NCI-H1417 treated with DMSO at 0.1 percent for 48 hours (cell line): Measurements from ENCODE around the gene UGT3A2.
"Not testable (repeated sequence)": the region's sequence is repeated elsewhere in the genome, so short reads cannot be mapped to it uniquely, and the experiment has no call there.

ENCODE experiments used
- DNase-seq: peaks from one replicate; lab custom pipeline; 2025; lab: John Stamatoyannopoulos, UW

UGT3A2 gene

DNA sequence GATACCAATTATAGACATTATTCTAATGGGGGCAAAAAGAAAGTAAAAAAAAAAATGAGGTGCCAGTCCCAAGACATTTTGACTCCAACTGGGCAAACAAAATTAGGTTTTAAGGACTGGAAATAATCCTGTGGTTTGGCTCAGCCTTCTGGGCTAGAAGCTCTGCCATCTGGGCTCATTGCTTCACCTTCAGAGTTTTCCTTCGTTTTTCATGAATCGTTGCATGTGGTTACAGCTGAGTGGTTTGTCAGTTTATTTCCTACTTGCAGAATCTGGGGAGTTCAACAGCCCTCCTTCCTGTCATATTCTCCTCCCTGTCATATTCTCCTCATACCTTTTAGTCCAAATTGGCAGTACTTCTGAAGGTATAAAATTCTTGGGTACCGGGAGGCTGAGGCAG lies 12.0 kb downstream of the UGT3A2 start:
- DNase-seq: no peak

DNA sequence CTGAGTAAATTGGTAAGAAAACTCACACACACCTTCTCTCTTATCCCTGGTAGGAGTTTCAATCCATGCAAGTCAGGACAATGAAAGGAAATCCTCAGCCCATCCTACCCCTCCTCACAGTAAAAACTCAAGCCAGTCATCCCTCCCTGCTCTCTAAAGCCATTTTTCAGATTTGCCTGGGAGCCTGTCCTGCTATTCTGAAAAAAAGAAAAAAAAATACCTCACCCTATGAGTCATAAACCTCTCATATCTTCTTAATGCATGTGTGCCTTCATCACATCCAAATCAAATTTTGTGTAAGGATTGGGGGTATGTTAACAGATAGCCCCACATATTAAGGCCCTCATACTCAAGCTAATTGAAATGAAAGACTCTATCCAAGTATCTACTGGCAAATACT lies 14.1 kb downstream of the UGT3A2 start:
- DNase-seq: no peak

DNA sequence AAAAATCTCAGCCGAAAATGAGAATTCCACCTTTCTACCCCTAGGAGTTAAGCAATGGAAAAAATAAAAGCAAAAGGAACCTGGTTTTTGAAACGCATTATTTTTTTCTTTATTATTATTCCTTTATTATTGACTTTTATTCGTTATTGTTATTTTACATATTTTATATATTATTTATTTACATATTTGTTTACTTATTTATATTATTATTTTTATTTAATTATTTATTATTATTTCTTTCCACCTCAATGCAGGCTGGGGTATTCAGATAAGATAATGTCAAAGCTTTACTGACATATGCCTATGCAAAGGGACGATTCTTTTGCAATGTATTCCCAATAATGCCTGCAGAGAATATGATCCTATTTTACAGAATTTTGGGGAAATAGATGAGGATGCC lies 16.7 kb downstream of the UGT3A2 start:
- no peak for DNase-seq

DNA sequence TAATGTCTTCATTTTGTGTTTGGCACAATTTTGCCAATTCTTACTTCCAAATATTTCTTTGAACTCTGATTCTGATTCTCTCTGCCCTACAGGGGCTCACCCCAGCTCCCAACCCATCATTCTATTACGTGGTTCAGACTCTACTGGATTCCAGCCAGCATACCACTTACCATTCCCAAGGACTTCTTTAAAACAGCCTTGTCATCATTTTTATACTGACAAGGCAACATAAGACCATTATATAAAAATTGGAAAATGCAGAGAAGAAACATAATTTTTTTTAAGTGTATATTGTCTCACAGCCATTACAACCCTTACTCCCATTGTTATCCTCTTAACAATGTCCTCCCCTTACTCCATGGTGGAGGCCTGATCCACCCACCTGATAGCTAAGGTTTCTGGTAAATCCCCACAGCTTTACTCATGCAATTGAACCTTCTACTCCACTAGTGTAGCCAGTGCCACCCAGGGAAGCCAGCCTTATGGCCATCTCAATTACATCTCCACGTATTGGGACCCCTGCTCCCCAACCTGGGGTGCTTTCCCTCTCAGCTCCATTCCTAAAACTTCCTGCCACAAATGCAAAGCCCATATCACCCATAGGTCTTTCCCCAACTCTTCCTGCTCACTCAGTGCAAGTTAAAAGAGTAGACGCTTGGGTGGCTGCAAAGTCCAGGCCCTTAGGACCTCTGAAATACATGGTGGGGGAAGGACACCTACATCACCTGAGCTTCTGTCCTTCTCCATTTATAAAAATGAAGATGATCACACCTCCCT lies 19.1 kb downstream of the UGT3A2 start:
- no peak for DNase-seq

DNA sequence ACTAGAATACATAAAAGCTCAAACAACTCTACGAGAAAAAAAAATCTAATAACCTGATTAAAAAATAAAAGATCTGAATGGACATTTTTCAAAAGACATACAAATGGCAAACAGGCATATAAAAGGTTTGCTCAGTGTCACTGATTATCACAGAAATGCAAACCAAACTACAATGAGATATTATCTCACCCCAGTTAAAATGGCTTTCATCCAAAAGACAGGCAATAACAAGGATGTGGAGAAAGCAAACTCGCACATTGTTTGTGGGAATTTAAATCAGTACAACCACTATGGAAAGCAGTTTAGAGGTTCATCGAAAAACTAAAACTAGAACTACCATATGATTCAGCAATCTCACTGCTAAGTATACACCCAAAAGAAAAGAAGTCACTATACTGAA lies 20.8 kb downstream of the UGT3A2 start:
- no peak for DNase-seq

DNA sequence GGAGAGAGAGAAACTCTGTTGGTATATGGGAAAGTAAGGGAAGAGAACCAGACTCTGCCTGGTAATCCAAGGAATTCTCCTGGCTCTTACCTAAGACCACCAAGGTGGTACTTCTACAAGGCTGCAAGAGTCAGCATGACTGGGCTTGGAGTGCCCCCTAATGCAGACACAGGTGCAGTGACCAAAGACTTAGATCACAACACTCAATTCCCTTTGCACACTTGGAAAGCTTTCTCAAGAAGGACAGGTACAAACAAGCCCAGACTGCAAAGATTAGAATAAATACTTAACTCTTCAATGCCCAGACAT lies 25.2 kb downstream of the UGT3A2 start:
- DNase-seq: no peak

DNA sequence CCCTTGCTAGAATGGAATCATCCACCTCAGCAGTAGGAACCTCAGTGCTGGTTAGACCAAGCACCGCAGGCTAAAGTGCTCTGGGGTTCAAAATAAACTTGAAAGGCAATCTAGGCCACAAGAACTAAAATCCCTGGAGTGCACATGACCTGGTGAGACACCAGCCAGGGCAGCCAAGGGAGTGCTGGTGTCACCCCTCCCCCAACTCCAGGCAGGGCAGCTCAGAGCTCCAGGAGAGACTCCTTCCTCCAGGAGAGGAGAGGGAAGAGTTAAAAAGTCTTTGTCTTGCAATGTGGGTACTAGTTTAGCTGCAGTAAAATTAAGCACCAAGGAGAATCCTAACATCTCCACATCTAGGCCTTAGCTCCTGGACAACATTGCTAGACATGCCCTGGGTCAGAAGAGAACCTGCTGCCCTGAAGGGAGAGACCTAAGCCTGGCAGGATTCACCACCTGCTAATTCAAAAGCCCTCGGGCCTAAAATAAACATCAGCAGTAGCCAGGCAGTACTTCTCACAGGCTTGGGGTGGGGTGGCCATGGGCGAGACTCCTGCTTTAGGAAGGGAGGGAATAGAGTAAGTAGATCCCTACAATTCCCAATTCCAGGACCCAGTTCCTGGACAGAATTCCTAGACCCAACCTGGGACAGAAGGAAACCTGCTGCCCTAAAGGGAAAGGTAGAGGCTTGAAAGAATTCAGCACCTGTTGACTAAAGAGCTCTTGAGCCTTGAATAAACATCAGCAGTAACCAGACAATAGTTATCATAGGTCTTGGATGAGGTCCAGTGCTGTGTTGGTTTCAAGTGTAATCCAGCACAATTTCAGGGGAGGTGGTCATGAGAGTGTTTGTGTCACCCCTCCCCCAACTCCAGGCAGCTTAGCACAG lies 25.8 kb downstream of the UGT3A2 start:
- peak; percentile 59 for DNase-seq

DNA sequence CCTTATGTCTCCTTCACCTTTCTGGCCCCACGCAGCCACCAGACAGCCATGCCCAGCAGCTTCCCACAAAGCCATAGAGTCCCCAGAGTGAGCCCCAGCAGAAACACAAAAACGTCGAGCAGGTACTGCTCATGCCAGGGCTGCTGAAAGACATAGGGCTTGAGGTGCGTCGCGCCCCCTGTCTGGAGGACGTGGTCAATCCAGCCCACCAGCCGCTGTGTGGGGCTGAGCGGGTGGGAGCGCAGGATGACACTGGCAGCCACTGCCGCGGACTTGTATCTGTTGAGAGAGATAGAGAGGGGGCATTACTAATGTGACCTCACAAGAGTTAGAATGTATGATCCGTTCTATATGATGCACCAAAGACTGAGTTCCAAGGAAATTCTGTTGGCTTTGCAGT lies 31.0 kb downstream of the UGT3A2 start:
- no peak for DNase-seq

DNA sequence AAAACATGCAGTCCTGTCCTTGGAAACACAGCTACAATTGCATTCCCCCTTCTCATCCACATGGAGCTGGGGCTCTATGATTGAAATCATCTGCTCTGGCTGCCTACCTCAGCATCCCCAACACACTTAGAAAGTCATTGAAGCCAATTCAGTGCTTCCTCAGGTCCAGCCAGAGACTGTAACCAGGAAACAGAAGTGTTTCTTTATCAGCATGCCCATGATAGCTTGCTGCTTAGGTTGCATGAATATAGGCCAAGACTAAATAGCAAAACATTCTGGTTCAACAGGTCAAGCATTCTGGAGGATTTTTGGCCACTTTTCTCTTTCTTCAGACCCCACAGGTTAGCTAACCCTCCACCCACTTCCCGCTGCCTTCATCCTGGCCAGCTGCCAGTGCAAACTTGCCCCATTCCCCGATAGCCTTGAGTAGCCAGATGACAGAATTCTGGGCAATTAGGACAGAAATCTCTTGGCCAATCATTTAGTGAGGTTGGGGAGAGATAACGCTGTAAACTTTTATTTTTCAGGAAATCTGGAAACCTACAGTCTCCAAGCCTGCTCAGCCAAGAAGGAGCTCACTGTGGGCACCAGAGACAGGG lies 32.0 kb downstream of the UGT3A2 start:
- DNase-seq: not testable (repeated sequence)

DNA sequence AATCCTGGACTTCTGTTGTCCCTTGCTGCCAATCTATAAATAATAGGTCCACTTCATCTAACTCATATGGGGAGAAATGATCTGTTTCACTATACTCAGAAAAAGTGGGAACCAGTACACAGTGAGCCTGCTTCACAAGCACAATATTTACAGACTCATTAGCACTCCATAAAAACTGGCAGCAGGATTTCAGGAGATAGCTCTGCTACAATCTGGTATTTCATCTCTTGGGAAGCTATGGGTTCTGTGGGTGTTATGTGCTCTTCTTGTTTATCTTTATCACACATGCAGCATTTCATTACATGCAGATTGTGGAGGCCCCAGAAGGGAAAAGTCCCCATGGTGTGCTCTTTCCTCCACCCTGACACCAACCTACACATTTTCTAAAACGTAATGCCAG lies 33.2 kb downstream of the UGT3A2 start:
- no peak for DNase-seq

DNA sequence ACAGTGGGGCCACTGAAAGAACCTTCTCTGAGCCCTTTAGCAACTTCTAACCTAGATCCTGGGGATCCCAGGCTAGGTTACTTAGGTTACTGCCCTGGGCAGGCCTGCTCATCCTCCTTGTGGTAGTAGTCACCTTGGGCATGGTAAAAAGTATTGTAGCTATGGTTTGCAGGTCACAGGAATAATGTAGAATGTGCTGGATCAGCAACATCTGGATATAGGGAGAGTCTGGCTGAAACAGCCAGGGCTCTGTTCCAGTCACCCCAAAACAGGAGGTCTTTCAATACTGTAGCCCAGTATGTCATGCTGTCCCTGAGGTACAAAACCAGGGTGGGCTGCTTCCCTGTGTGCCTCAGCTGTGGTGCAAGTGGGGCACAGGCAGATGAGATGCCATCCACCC lies 33.6 kb downstream of the UGT3A2 start:
- no peak for DNase-seq

DNA sequence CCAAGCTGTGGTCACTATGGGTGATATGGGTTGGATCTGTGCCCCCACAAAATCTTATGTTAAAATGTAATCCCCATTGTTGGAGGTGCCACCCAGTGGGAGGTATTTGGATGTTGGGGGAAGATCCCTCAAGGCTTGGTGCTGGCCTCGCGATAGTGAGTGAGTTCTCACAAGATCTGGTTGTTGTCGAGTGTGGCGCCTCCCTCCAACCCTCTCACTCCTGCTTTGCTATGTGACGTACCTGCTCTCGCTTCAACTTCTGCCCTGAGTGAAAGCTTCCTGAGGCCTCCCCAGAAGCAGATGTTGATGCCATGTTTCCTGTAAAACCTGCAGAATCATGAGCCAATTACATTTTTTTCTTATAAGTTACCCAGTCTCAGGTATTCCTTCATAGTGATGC lies 35.5 kb downstream of the UGT3A2 start:
- DNase-seq: no peak

DNA sequence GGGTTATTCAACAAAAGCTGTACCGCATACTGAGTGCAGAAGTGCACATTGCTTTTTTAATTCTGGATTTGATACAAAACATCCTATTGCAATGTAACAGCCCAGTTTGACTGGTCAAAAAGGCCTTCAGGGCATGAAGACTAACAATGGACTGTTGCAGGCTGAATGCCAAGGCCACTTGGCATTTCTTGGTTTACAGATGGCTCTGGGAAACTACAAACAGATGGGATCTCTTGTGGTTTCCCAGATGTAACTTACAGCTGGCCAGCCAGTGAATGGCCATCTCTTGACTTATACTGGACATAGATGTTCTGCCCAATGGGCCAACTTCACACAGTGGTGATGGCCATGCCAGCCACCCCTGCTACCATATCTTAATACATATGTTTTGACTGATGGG lies 36.8 kb downstream of the UGT3A2 start:
- no peak for DNase-seq

DNA sequence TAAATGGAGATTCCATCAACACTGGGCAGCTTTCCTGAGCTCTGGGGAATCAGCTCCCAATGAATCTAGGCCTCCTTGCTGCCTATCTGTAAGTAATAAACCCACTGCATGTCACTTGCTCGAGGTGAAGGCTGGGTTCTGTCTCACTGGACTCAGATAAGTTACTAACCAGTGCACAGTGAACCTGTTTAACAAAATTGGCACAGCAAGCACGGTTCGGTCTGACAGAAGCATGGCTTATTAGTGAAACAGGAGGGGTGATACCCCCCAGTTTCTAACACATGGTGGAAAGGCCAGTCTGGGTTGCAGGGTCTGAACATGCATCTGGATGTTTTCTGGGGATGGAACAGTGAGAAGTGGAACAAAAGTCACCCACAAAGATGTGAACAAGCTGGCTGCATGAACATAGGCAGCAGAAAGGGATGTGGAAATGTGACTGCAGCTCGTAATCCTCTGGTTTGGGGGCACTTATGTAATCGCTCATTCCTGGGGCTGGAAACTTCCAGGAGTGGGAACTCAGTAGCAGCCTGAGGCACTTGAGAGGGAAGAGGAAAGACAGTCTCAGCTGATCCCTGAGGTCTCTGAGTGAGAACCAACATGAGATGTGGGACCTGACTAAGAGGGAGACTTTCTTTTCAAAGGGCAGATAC lies 37.7 kb downstream of the UGT3A2 start:
- no peak for DNase-seq

DNA sequence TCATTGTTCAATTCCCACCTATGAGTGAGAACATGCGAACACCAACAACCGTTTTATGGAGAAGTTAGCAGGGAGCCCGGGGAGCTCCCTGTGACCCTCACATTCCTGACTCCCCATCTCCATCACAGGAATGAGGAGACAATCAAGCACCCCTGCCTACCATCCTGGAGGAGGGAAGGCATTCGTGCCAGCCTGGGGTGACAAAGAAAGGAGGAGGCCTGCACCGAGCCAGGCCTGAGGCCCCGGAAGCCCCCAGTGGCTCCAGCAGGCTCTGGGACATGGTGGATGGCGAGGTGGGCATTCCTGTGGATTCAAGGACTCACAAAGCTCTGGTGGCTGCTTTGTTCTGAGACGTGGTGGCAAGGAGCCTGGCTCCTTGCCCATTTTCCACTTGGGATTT lies 39.0 kb downstream of the UGT3A2 start:
- DNase-seq: no peak

DNA sequence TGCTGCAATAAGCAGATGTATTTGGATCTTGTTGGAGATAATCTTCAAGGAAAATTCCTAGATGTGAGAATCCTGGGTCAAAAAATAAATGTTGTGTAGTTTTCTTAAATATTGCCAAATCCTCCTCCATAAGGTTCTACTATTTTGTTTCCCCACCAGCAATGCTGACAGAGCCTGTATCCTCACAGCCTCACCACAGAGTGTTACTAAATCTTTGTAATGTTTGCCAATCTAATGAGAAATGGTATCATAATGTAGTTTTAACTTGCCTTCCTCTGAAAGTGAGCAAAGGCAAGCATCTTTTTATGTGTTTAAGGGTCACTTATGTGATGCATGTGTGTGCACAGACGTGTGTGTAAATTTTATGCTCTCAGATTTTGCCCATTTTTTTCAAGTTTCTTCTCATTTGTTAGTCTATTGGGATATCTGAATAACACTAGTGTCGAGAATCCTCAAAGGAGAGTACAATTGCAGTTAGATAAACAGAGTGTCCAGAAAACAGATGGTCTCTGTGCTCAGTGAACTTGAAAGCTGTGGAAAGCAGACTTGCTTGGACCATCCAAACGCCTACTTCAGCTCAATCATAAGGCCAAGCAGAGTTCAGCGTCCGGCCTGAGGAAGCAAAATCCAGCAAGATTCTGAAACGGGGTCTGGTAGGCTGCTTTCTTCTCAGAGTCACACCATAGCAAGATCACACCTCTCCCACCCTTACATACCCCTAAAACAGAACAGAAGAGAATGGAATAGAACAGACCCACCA lies 39.8 kb downstream of the UGT3A2 start:
- no peak for DNase-seq

DNA sequence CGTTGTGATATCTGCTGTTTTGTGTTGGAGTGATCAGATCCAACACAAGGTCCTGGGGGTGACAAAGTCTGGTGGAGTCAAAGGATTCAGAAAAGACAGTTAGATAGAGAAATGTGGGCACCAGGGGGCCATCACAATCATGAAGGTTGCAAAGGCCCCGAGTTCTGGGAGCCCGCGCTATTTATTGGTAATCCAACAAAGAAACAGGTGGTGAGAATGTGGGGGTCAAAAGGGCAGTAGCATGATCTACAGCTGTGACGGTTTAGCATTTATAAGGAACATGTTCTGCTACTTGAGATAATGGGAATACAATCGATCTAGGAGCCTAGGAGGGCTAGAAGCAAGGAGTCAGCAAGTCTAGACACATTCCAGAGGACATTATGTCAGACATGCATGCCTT lies 44.4 kb downstream of the UGT3A2 start:
- not testable (repeated sequence) for DNase-seq

DNA sequence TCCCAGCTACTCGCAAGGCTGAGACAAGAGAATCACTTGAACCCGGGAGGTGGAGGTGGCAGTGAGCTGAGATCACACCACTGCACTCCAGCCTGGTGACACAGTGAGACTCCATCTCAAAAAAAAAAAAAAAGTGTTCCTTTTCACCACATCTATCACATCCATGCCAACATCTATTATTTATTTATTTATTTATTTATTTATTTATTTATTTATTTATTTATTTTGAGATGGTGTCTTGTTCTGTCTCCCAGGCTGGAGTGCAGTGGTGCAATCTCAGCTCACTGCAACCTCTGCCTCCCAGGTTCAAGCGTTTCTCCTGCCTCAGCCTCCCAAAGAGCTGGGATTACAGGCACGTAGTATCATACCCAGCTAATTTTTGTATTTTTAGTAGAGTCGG lies 47.1 kb downstream of the UGT3A2 start:
- DNase-seq: not testable (repeated sequence)

DNA sequence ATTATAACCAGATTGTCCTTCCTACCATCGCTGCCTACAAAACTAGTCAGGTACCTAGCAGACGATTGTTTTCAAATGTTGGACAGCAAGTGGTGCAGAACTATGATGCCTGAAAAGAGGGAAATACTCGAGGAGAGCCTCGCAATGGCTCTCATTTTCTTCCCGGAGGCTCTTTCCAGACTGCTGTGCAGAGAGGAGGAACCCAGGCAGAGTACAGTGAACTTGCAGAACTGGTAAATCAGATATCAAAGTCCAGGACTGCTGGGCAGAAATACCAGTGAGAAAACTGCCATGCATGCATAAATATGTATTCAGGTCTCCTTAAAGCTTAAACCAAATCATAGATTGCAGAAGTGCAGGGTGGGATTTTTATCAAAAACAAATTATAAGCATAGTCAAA lies 49.1 kb downstream of the UGT3A2 start:
- DNase-seq: no peak

DNA sequence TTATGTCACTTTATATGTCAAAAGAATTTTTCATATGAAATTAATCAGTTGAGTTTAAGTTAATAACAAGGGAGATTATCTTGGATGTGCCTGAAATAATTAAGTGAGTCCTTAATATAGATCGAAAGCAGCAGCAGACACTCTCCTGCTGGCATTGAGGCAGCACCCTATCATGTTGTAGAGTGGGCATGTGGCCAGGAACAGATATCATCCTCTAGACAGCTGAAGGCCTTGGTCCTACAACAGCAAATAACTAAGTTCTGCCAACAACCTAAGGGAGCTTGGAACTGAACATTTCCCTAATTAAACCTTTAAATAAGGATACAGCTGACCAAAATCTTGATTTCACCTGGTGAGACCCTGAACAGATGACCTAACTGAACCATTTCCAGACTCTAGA lies 49.7 kb downstream of the UGT3A2 start:
- DNase-seq: no peak

DNA sequence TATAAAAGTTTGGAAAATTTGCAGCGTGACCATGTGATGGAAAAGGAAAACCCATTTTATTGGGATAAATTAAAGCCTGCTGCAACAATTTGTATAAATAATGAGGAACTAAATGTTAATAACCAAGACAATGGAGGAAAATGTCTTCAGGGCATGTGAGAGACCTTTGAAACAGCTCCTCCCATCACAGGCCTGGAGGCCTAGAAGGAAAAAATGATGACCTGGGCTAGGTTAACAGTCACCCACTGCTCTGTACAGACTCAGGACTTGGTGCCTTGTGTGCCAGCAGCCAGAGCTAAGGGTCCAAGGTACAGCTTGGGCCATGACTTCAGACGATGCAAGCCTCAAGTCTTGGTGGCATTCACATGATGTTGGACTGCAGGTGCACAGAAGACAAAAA lies 53.5 kb downstream of the UGT3A2 start:
- DNase-seq: no peak

DNA sequence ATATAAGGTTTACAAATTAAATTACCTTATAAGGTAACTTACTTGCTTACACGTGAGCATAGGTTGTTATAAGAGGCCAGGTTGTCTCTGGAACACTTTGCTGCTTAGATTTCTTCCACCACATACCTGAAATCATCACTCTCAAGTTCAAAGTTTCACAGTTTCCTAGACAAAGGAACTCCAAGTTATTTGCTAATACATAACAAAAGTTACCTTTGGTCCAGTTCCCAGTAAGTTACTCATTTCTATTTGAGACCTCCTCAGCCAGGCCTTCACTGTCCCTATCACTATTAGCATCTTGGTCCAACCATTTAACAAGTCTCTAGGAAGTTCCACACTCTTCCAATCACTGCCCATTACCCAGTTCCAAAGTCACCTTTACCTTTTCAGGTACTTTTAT lies 57.0 kb downstream of the UGT3A2 start:
- no peak for DNase-seq
